HG03039 (cell line): ENCODE data around the gene SFMBT2.
"Not testable (repeated sequence)": the region's sequence is repeated elsewhere in the genome, so short reads cannot be mapped to it uniquely, and the experiment has no call there.

Source experiments
- ATAC-seq: cut with Tn5 transposase; IDR thresholded peaks from one replicate; pipeline ENCODE4 v1.9.1; 2021; ENCODE audit warnings: mild to moderate bottlenecking, moderate library complexity; ENCODE audit not compliant: unreplicated experiment

Gene SFMBT2

GRCh38 chr10:7302392-7302906, 108.4 kb downstream of the SFMBT2 start:
- ATAC-seq: no peak

- no peak for ATAC-seq
Measured at GRCh38 chr10:7301006-7301778, 109.6 kb downstream of the SFMBT2 start.

- no peak for ATAC-seq
Measured at GRCh38 chr10:7300384-7300971, 110.4 kb downstream of the SFMBT2 start.

GRCh38 chr10:7299601-7300325, 111.1 kb downstream of the SFMBT2 start:
- not testable (repeated sequence) for ATAC-seq

GRCh38 chr10:7298495-7298894, 112.3 kb downstream of the SFMBT2 start:
- no peak for ATAC-seq

GRCh38 chr10:7297094-7297493, 113.7 kb downstream of the SFMBT2 start:
- no peak for ATAC-seq

GRCh38 chr10:7296648-7297047, 114.2 kb downstream of the SFMBT2 start:
- ATAC-seq: no peak

GRCh38 chr10:7296076-7296475, 114.8 kb downstream of the SFMBT2 start:
- ATAC-seq: no peak

- ATAC-seq: no peak
Measured at GRCh38 chr10:7293378-7293920, 117.4 kb downstream of the SFMBT2 start.

GRCh38 chr10:7291487-7292270, 119.2 kb downstream of the SFMBT2 start:
- ATAC-seq: no peak

GRCh38 chr10:7288060-7288690, 122.7 kb downstream of the SFMBT2 start:
- no peak for ATAC-seq

GRCh38 chr10:7287377-7287776, 123.5 kb downstream of the SFMBT2 start:
- no peak for ATAC-seq

- ATAC-seq: no peak
Measured at GRCh38 chr10:7285522-7286322, 125.1 kb downstream of the SFMBT2 start.

- no peak for ATAC-seq
Measured at GRCh38 chr10:7283246-7283645, 127.6 kb downstream of the SFMBT2 start.

- no peak for ATAC-seq
Measured at GRCh38 chr10:7282457-7282856, 128.4 kb downstream of the SFMBT2 start.

GRCh38 chr10:7281429-7281828, 129.4 kb downstream of the SFMBT2 start:
- ATAC-seq: no peak

- no peak for ATAC-seq
Measured at GRCh38 chr10:7279303-7279702, 131.5 kb downstream of the SFMBT2 start.

- no peak for ATAC-seq
Measured at GRCh38 chr10:7277867-7278266, 133.0 kb downstream of the SFMBT2 start.

GRCh38 chr10:7277432-7277831, 133.4 kb downstream of the SFMBT2 start:
- ATAC-seq: no peak
